ENCODE measurements around the gene MAP3K13.
A peak's percentile ranks its signal among the peaks of the same experiment; 100 is the strongest.

MAP3K13 gene

DNA sequence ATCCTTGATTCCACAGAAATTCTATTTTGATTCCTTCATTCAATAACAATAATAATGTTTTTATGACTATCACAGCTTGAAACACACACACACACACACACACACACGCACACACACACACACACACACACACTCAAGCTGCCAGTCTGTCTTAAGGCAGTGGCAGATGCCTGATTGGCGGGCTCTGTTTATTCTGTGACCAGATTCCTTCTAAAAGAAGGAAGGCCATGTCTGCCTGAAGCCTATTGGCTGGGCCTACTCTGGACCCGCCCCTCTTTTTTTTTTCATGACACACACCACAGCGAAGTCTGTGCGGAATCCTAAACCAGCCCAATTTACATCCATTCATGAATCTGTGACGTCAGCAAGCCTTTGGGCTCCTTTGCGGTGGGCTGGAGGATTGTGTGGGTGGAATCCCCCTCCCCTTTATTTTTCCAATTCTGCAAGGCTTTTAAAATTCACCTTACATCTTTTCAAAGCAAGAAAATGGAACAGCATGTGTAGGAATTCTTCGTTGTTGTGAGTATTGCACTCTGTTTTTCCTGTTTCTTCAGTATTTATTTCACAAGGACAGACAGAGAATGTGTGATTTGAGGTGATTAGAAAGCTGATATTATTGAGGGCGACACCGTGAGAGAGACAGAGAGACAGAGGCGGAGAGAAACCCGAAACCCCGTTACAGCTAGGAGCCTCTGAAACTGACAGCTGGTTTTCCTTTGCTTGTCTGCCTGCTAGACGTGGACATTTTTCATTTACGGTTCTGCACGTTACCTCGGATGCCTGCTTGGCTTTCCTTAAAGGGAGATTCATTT lies at the start of gene MAP3K13:
MAP3K13 (plus strand) TSS at position 287 of the 812 bp plus-strand sequence. CDS start 65,446 bp downstream, outside the sequence.
- TF ChIP-seq CTCF (conservative IDR thresholded peaks at IDR 0.05; ENCODE audit: low read depth): no peak
- POLR2A ChIA-PET (ENCODE audit: low non-redundant PET): no interaction called here
- H3K27ac ChIP-seq: no peak within 1 kb of the TSS
- CTCF ChIA-PET: interaction anchor here (0.6 kb wide), 3 partner anchors 13 to 381 kb away, joined by 3 to 8 read pairs (median 6); no protein-coding TSS in a partner anchor
- peak; percentile 90 for DNase-seq (ENCODE audit: low spot score)

DNA sequence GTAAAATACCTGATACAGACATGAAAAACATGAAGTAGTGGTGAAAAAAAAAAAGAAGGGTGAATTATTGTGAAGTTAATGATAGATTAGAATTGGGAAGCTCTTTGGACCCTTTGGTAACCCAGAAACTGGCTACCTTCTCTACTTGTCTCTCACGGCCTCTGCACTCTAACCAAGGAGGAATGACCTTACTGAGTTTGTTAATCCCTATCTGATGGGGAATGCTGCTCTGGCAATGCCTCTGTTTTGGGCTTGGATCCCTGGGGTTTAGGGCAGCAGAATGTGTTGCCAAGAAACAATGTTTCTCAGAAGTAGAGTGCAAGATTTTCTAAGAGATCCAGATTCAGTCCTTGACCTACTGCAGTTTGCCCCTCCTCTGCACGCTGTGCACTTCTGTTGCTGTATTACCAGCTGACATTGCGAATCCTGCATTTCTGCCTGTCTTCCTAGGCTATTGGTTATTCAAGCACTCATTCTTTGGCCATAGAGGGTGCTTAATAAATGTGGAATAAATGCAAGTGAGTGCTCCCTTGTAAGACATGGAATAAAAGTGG lies 49.2 kb upstream of the MAP3K13 start:
- no peak for TF ChIP-seq CTCF (conservative IDR thresholded peaks at IDR 0.05; ENCODE audit: low read depth)
- DNase-seq (ENCODE audit: low spot score): no peak
- ChIA-PET CTCF (no interaction called here), POLR2A (ENCODE audit: low non-redundant PET) (no interaction called here)
- H3K27ac ChIP-seq: no peak overlapping the region

GRCh38 chr3:185316740-185317412 lies 46.1 kb upstream of the MAP3K13 start:
- TF ChIP-seq CTCF (conservative IDR thresholded peaks at IDR 0.05; ENCODE audit: low read depth): no peak
- ChIA-PET CTCF (interaction anchor here (0.8 to 0.9 kb wide), 2 partner anchors 9 to 46 kb away, joined by 4 to 8 read pairs; partner anchors contain the start of gene MAP3K13), POLR2A (ENCODE audit: low non-redundant PET) (no interaction called here)
- peak overlapping the region; percentile 56; the same call in 1 of the 2 replicates for H3K27ac ChIP-seq
- peak; percentile 44 for DNase-seq (ENCODE audit: low spot score)

GRCh38 chr3:185317674-185318073 lies 45.3 kb upstream of the MAP3K13 start:
- POLR2A ChIA-PET (ENCODE audit: low non-redundant PET): no interaction called here
- no peak for TF ChIP-seq CTCF (conservative IDR thresholded peaks at IDR 0.05; ENCODE audit: low read depth)
- CTCF ChIA-PET: interaction anchor here (0.9 kb wide), 1 partner anchor 9 kb away, joined by 4 read pairs; no protein-coding TSS in a partner anchor
- DNase-seq (ENCODE audit: low spot score): no peak
- H3K27ac ChIP-seq: no peak overlapping the region

DNA sequence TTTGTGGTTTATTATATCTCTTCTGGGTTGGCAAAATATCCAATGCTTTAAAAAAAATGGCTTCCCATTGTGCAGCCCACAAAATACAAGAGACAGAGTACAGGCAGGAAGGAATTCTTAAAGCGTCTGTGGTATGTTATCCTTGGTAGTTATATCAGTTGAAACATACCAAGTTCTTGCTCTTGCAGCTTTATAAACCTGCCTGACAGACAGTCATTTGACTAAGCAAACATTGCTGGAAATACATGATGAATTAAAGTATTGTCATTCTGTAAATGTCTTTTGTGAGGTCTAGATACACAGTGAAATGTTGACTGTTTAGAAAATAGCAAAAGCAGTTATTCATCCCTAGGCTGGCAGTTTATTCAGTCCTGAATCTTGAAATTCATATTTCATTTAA lies 44.8 kb upstream of the MAP3K13 start:
- no peak for DNase-seq (ENCODE audit: low spot score)
- CTCF ChIA-PET: no interaction called here
- POLR2A ChIA-PET (ENCODE audit: low non-redundant PET): interaction anchor here (0.6 kb wide), 1 partner anchor 244 kb away, joined by 4 read pairs; no protein-coding TSS in a partner anchor
- no peak overlapping the region for H3K27ac ChIP-seq
- no peak for TF ChIP-seq CTCF (conservative IDR thresholded peaks at IDR 0.05; ENCODE audit: low read depth)

DNA sequence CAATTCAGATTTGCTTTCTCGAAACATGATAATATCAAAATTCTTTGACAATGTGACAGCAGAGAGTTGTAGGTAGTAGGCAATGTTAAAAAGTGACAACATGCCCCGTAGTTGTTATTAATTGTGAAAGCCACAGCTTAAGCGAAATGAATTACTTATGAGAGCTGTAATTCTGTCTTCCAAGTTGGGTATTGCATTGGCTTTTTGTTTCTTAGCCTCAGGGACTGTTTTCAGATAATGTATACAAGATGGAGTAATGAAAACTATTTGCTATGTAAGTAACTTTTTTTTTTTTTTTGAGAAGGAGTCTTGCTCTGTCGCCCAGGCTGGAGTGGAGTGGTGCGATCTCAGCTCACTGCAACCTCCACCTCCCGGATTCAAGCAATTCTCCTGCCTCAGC lies 43.1 kb upstream of the MAP3K13 start:
- H3K27ac ChIP-seq: no peak overlapping the region
- ChIA-PET POLR2A (ENCODE audit: low non-redundant PET) (no interaction called here), CTCF (interaction anchor here (0.5 kb wide), 1 partner anchor 51 kb away, joined by 6 read pairs; no protein-coding TSS in a partner anchor)
- TF ChIP-seq CTCF (conservative IDR thresholded peaks at IDR 0.05; ENCODE audit: low read depth): no peak
- DNase-seq (ENCODE audit: low spot score): no peak

Data from RWPE1 (cell line).